Thymus (tissue), 11 donors: ENCODE results near the gene PRKG1. TPM values are rescaled to one million over a fixed set of nuclear protein-coding genes. Genes with fewer than 3 reads are reported as not detected.

Experiments used
- DNase-seq, 9 donors: peaks; one replicate each; pipeline ENCODE4 v3.0.0-alpha.2; 2013; ENCODE audit warnings: low spot score in 9 of 9, low read depth in 6 of 9, missing footprints in 1 of 9
- H3K27ac ChIP-seq, 2 donors: one replicate each; pipeline ENCODE4 v1.5.1; 2013; ENCODE audit warnings: control low read depth in 1 of 2, low read depth in 1 of 2, low read length in 1 of 2, mild to moderate bottlenecking in 1 of 2, moderate library complexity in 1 of 2
- H3K27me3 ChIP-seq, 2 donors: one replicate each; pipeline ENCODE4 v1.5.1; 2013; ENCODE audit warnings: low read length in 1 of 2; ENCODE audit not compliant: control insufficient read depth in 2 of 2, insufficient read depth in 1 of 2
- H3K36me3 ChIP-seq, 2 donors: one replicate each; pipeline ENCODE4 v1.5.1; 2013; ENCODE audit warnings: low read length in 1 of 2, mild to moderate bottlenecking in 1 of 2, moderate library complexity in 1 of 2; ENCODE audit not compliant: control insufficient read depth in 2 of 2, insufficient read depth in 2 of 2
- H3K4me1 ChIP-seq, 2 donors: one replicate each; pipeline ENCODE4 v1.5.1; 2013; ENCODE audit warnings: low read length in 2 of 2; ENCODE audit not compliant: control insufficient read depth in 2 of 2, insufficient read depth in 2 of 2
- H3K4me3 ChIP-seq, 2 donors: one replicate each; pipeline ENCODE4 v1.5.1; 2013; ENCODE audit warnings: low read length in 2 of 2, control low read depth in 1 of 2, mild to moderate bottlenecking in 1 of 2
- H3K9me3 ChIP-seq, 2 donors: one replicate each; pipeline ENCODE4 v1.5.1; 2013; ENCODE audit warnings: low read length in 1 of 2, mild to moderate bottlenecking in 1 of 2; ENCODE audit not compliant: control insufficient read depth in 2 of 2, insufficient read depth in 1 of 2
- WGBS: extraction: QIAGEN DNeasy Blood & Tissue Kit; methylation state at CpG from one replicate; pipeline ENCODE4 v1.1.7; 2013; 5-methylcytosine and 5-hydroxymethylcytosine counted together
- polyA plus RNA-seq: library from polyadenylated mRNA; stranded (reverse); fragments of 200-250 nt; gene quantifications from one replicate; pipeline ENCODE4 v1.2.3, GENCODE V29; 2013
- total RNA-seq: library from RNA; stranded (reverse); fragments of 120-200 nt; gene quantifications from one replicate; pipeline ENCODE4 v1.2.4, GENCODE V29; 2013
- donor health status: healthy.

The PRKG1 gene
- total and polyA plus RNA-seq, 2 donors: 2.5 to 7.4 TPM

DNA sequence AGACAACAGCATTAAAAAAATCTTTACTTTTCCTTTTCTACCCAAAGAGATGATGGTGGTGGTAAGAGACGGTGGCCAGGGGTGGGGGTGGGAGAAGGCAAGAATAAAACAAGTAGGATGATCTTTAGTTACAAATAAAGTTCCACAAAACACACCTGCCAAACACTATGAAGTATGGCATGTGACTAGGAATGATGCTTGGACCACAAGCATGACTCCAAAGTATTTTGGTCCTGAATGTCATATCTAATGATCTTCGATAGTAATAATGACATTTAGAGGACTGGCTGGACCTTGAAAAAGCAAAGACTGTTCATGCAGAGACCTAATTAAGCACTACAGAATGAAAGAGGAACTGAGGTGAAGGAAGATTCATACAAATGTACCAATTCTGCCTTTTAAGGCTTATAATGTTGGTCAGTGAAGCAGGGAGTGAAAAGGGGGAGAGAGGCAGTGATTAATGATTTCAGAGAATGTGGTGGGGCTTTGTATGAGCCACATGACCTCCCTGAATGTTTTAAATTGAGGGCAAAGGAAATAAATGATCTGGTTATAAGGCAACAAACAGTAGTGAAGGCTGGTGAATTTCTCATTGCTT, 1210.2 kb downstream of the PRKG1 start:
- no peak overlapping the region for H3K4me3 ChIP-seq
- H3K4me1 ChIP-seq: no peaks in the 10 kb centered on the region
- no peaks in the 10 kb centered on the region for H3K9me3 ChIP-seq
- no peak overlapping the region for H3K27ac ChIP-seq
- 91% methylated on average over 2 of the region's 2 CpGs for WGBS
- H3K27me3 ChIP-seq: no peaks in the 10 kb centered on the region
- DNase-seq: no peak
- no peaks in the 10 kb centered on the region for H3K36me3 ChIP-seq

DNA sequence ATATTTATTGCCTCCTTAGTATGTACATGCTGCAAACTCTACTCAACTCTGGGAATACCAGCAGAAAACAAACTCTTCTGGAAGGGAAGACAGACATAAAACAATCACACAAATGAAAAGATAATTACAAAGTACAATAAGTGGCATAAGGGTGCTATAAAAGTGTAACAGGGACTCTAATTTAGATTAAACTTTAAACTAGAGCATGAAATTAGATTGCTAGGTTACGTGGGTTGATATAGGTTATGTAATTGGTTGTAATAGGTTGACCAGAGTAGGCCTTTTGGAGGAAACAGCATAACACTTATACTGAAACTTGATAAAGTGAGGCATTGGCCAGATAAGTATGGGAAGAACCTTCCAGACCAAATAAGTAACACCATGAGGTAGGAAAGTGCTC, 1213.6 kb downstream of the PRKG1 start:
- H3K27me3 ChIP-seq: no peaks in the 10 kb centered on the region
- H3K36me3 ChIP-seq: no peaks in the 10 kb centered on the region
- WGBS: 99% methylated on average over 1 of the region's 1 CpG
- H3K4me1 ChIP-seq: no peaks in the 10 kb centered on the region
- no peak for DNase-seq
- no peaks in the 10 kb centered on the region for H3K9me3 ChIP-seq
- H3K4me3 ChIP-seq: no peak overlapping the region
- H3K27ac ChIP-seq: no peak overlapping the region

DNA sequence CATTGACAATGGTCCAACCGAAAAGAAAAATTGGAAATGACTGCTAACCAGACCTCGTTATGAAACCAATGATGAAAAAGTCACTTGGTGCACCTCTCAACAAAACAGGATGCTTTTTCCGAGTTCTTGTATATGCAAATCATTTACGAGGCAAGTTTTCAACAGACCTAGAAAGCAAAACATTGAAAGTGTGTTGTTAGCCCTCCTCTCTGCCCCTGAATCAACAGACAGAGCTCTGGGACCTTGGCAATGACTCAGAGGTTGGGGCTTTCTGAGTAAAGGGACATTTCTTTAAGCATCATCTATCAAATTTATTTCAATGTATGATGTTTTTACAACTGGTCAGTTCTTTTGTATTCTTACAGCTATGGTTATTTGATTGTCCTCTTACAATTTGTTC, 1223.5 kb downstream of the PRKG1 start:
- no peaks in the 10 kb centered on the region for H3K36me3 ChIP-seq
- 95% methylated on average over 4 of the region's 4 CpGs for WGBS
- H3K4me3 ChIP-seq: no peak overlapping the region
- H3K27me3 ChIP-seq: no peaks in the 10 kb centered on the region
- H3K9me3 ChIP-seq: no peaks in the 10 kb centered on the region
- no peaks in the 10 kb centered on the region for H3K4me1 ChIP-seq
- DNase-seq: no peak
- no peak overlapping the region for H3K27ac ChIP-seq

DNA sequence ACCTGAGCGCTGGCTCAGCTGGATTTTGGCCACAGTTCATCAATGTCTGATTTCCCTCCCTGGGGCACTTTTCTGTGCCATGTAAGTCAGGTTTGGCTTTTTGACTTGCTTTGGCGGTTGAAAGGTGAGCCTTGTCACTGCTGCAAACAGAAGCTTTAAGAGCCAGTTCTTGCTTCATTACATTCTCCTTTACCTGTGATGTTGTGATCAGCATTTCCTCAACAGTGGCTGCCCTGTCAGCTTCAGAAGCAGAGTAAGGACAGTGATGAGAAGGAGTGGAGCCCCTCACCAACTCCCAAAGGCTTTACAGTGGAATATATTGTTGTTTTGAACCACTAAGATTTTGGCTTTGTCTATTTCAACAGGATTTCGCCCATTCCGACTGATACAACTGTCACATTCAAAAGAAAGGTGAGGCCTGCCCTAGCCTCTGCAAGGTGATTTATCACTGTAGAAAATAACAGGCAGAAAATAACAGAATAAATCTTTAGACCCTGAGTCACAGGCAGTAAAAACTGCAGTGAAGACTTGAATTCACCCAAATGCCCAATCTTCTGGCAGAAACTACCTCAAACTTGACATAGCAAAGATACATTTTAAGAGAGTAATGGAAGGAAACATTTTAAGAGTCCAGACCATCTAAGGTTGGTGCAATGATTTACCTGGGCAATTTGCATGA, 1226.5 kb downstream of the PRKG1 start:
- DNase-seq: no peak
- WGBS: 93% methylated on average over 4 of the region's 4 CpGs
- Histone ChIP-seq H3K27ac (no peak overlapping the region), H3K36me3 (no peaks in the 10 kb centered on the region), H3K4me3 (no peak overlapping the region), H3K9me3 (no peaks in the 10 kb centered on the region), H3K4me1 (no peaks in the 10 kb centered on the region), H3K27me3 (no peaks in the 10 kb centered on the region)

DNA sequence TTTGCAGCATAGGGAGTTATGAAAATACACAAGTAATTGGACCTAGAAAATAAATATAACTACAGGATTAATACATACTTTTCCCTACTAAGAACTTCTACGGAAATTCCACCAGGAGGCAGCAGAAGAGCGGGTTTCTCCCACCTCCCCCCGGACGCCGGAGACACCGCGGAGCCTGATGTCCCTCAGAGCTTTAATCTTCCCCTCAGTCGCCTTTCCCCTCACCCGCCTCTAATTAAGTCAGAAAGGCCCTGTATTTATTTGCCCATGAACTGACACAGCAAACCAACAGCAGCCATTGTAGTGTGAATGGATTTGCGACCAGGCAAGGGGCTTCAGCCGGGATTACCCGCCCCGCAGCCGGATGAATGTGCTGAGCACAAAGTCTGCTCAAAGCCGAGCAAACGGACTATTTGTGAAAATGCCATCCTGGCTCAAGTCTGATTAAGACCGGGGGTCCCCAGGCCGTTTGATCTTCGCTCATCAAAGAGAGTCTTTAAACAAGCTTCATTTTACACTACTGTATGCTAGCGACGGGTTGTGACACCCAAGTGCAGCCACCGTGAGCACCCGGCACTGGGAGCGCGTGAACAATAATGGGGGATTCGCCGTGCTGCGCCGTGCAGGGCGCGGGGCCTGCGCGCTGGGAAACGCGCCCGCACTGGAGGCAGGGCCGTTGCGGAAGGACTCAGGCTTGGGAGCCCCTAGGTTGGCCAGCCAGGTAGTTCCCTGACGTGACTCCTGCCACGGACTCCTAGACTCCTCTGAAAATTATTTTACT, 1234.2 kb downstream of the PRKG1 start:
- peaks cover 2 to 10% of the 10 kb centered on the region in 2 donors for H3K4me1 ChIP-seq
- H3K4me3 ChIP-seq: peak overlapping the region; percentile 51 to 62
- peak in 8 of 9 donors; percentile 21 to 74 (median 57) for DNase-seq
- H3K27ac ChIP-seq: no peak overlapping the region
- no peaks in the 10 kb centered on the region for H3K9me3 ChIP-seq
- 3% methylated on average over 40 of the region's 40 CpGs for WGBS
- no peaks in the 10 kb centered on the region for H3K36me3 ChIP-seq
- peaks cover 19 to 40% of the 10 kb centered on the region in 2 donors for H3K27me3 ChIP-seq

DNA sequence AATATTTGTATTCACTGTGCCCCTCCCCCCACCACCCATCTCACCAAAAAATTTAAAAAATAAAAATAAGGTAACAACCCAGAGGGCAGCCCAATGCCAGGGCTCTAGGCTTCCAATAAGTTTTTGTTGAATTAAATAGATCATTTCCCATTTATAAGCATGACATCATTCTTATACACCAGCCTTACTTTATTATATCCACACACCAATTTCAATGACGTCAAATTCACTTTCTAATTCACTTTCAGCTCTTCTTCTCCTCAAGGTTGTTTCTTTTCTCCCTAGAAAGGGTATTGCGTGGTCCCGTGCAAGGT, 1238.6 kb downstream of the PRKG1 start:
- H3K4me1 ChIP-seq: peaks cover 2 to 25% of the 10 kb centered on the region in 2 donors
- peak in 1 of 9 donors; percentile 8 for DNase-seq
- H3K4me3 ChIP-seq: no peak overlapping the region
- no peaks in the 10 kb centered on the region for H3K9me3 ChIP-seq
- no peaks in the 10 kb centered on the region for H3K36me3 ChIP-seq
- no peak overlapping the region for H3K27ac ChIP-seq
- H3K27me3 ChIP-seq: peaks cover 42 to 72% of the 10 kb centered on the region in 2 donors
- 1% methylated on average over 3 of the region's 3 CpGs for WGBS

DNA sequence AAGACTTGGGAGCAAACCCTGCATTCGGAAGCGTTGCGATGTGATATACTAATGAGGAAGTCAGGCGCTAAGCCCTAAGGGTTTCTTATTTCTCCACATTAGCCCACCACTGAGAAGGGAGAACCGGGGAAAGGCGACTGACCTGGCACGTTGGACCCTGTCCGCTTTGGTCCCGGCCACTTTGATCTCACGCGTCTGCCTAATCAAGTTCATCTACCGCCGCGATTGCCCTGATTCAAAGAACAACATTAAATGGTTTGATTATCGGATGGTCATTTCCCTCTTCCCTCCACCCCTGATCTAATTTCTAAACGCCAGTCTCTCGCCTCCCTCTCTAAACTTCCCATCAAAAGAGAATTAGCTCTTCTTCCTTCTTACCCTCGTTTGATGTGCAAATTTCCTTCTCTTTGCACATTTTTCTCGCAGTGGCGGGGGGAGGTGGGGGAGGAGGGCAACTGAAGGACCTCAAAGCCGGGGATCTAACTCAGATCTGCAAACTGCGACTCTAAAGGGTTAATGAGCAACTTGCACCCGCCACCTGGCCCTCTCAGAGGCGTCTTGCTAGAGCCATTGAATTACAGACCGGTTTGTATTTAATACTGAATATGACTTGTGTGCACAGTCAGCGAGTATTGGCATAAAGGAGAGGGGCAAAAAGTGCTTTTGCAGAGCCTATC, 1239.1 kb downstream of the PRKG1 start:
- Histone ChIP-seq H3K4me3 (peak overlapping the region; percentile 46), H3K36me3 (no peaks in the 10 kb centered on the region), H3K27me3 (peaks cover 42 to 70% of the 10 kb centered on the region in 2 donors), H3K4me1 (peaks cover 2 to 24% of the 10 kb centered on the region in 2 donors), H3K27ac (no peak overlapping the region), H3K9me3 (no peaks in the 10 kb centered on the region)
- WGBS: 1% methylated on average over 26 of the region's 26 CpGs
- DNase-seq: peak in 2 of 9 donors; percentile 4 to 33

DNA sequence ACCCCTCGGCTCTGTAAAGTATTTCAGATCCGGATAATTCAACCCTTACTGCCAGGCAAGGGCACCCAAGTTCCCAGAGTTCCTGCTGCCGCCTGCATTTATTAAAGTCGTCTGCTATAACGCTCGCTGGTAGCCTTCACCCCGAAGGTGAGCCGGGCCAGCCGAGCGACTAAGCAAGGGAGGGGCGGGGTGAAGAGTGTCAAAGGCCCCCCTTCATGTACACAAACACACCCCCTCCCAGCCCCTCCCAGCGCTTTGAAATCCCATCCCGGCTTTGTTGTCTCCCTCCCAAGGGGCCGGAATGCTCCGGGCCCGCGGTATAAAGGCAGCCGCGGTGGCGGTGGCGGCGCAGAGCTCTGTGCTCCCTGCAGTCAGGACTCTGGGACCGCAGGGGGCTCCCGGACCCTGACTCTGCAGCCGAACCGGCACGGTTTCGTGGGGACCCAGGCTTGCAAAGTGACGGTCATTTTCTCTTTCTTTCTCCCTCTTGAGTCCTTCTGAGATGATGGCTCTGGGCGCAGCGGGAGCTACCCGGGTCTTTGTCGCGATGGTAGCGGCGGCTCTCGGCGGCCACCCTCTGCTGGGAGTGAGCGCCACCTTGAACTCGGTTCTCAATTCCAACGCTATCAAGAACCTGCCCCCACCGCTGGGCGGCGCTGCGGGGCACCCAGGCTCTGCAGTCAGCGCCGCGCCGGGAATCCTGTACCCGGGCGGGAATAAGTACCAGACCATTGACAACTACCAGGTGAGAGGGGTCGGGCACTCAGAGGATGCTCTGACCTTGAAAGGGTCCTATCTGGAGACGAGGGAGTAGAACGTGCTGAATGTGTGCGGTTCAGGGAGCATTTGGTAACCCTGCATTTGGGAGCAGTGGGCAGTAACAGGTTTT, 1239.9 kb downstream of the PRKG1 start, which contains the start of gene DKK1:
Gene DKK1, plus strand, starts transcription at position 349 of the 889 bp plus-strand sequence. Its CDS starts 154 bp downstream, at position 503.
- H3K9me3 ChIP-seq: no peaks in the 10 kb centered on the region
- H3K27ac ChIP-seq: no peak within 1 kb of the TSS
- no peaks in the 10 kb centered on the region for H3K36me3 ChIP-seq
- peak within 1 kb of the TSS; percentile 46 for H3K4me3 ChIP-seq
- H3K4me1 ChIP-seq: peaks cover 0 to 20% of the 10 kb centered on the region in 2 donors
- peaks cover 37 to 64% of the 10 kb centered on the region in 2 donors for H3K27me3 ChIP-seq
- peak in 7 of 9 donors; percentile 22 to 70 (median 45) for DNase-seq
- under 1% methylated on average over 55 of the region's 55 CpGs for WGBS
